DOHH2 (cell line): Measurements from ENCODE around the gene SLC6A1.

ENCODE experiments used
- H3F3A ChIP-seq: fragments of 200-600 bp; sonication (generic), shearing (Covaris generic); 2 replicates; pipeline ENCODE4 v1.6.0; 2016; ENCODE audit warnings: antibody characterized with exemption, mild to moderate bottlenecking; ENCODE audit not compliant: control insufficient read depth, insufficient read depth
- H3K27ac ChIP-seq: fragments of 200-600 bp; sonication (generic); 2 replicates; pipeline ENCODE4 v1.5.1; 2014; ENCODE audit warnings: low read depth, mild to moderate bottlenecking, low read length, moderate library complexity
- H3K27me3 ChIP-seq: fragments of 200-600 bp; sonication (generic); 2 replicates; pipeline ENCODE4 v1.6.1; 2014; ENCODE audit warnings: mild to moderate bottlenecking, low read length, mixed read lengths; ENCODE audit not compliant: control insufficient read depth
- H3K36me3 ChIP-seq: fragments of 200-600 bp; sonication (generic); 2 replicates; pipeline ENCODE4 v1.6.1; 2014; ENCODE audit warnings: mild to moderate bottlenecking, low read length, moderate library complexity, mixed read lengths; ENCODE audit not compliant: control insufficient read depth
- H3K4me1 ChIP-seq: fragments of 200-600 bp; sonication (generic); 2 replicates; pipeline ENCODE4 v1.6.1; 2014; ENCODE audit warnings: mild to moderate bottlenecking, low read length, mixed read lengths; ENCODE audit not compliant: control insufficient read depth
- H3K4me2 ChIP-seq: fragments of 200-600 bp; sonication (generic); 2 replicates; pipeline ENCODE4 v1.6.0; 2014; ENCODE audit warnings: mild to moderate bottlenecking, low read length, moderate library complexity
- H3K4me3 ChIP-seq: fragments of 200-600 bp; sonication (generic); 2 replicates; pipeline ENCODE4 v1.5.1; 2014; ENCODE audit warnings: mild to moderate bottlenecking, low read length, mixed read lengths
- H3K79me2 ChIP-seq: fragments of 200-600 bp; sonication (generic); 2 replicates; pipeline ENCODE4 v1.6.1; 2014; ENCODE audit warnings: mild to moderate bottlenecking, low read length, mixed read lengths; ENCODE audit not compliant: control insufficient read depth
- H3K9me2 ChIP-seq: fragments of 200-600 bp; sonication (generic); replicated peaks from 2 replicates; pipeline ENCODE4 v1.6.1; 2014; ENCODE audit warnings: mild to moderate bottlenecking, low read length, mixed read lengths; ENCODE audit not compliant: control insufficient read depth
- H3K9me3 ChIP-seq: fragments of 200-600 bp; sonication (generic); 2 replicates; pipeline ENCODE4 v1.6.1; 2014; ENCODE audit warnings: antibody characterized with exemption, low read length, mixed read lengths; ENCODE audit not compliant: control insufficient read depth, insufficient read depth
- H4K20me1 ChIP-seq: fragments of 200-600 bp; sonication (generic); 2 replicates; pipeline ENCODE4 v1.6.0; 2014; ENCODE audit warnings: low read depth, mild to moderate bottlenecking, antibody characterized with exemption, low read length, moderate library complexity; ENCODE audit not compliant: control insufficient read depth, insufficient read depth
- EZH2phosphoT487 ChIP-seq: fragments of 200-600 bp; sonication (generic); IDR thresholded peaks from 2 replicates; pipeline ENCODE4 v1.6.1; 2017; ENCODE audit warnings: borderline replicate concordance, mild to moderate bottlenecking, antibody characterized with exemption, low read length, moderate library complexity, mixed read lengths
- TF ChIP-seq, protein P1 (sequence below): fragments of 200-600 bp; sonication (generic); IDR thresholded peaks from one replicate; pipeline ENCODE4 v1.5.1; 2014; ENCODE audit warnings: antibody characterized with exemption, mild to moderate bottlenecking, low read depth, low read length; ENCODE audit not compliant: poor library complexity, severe bottlenecking

SLC6A1 gene

DNA sequence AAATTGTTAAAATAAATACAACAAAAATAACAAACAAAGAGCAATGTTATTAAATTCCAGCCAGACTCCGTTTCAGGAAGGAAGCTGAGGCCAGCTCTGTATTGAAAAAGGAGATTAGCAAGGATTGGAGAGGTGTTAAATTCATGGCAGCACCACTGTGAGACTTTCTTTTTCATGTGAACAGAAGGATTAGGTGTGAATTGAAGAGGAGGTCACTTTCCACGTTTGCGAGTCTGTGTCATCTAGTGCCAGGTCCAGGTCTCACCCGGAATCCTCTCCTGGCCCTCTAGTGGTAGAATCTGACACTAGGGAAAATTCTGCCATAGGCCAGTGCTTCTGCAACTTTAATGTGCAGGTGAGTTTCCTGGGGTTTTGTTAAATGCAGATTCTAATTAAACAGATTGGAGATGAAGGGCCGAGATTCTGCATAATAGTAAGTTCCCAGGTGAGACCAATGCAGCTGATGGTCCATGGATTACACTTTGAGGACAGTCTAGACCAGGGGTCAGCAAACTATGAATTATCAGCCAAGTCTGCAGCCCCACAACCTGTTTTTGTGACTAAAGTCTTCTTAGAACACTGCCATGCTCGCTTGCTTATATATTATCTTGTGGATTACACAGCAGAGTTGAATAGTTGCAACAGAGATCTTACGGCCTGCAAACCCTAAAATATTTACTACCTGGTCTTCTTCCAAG, 9.2 kb upstream of the SLC6A1 start:
- H3K27me3 ChIP-seq = peaks cover 7% of the 10 kb centered on the region
- H3K4me2 ChIP-seq = no peak overlapping the region
- no peaks in the 10 kb centered on the region for H3K36me3 ChIP-seq
- no peaks in the 10 kb centered on the region for H3K4me1 ChIP-seq
- H3K27ac ChIP-seq = no peak overlapping the region
- H3F3A ChIP-seq = no peaks in the 10 kb centered on the region
- H3K79me2 ChIP-seq = no peaks in the 10 kb centered on the region
- no peaks in the 10 kb centered on the region for H3K9me2 ChIP-seq
- H4K20me1 ChIP-seq = no peaks in the 10 kb centered on the region
- TF ChIP-seq EZH2phosphoT487 = no peak
- TF ChIP-seq, protein P1, sequence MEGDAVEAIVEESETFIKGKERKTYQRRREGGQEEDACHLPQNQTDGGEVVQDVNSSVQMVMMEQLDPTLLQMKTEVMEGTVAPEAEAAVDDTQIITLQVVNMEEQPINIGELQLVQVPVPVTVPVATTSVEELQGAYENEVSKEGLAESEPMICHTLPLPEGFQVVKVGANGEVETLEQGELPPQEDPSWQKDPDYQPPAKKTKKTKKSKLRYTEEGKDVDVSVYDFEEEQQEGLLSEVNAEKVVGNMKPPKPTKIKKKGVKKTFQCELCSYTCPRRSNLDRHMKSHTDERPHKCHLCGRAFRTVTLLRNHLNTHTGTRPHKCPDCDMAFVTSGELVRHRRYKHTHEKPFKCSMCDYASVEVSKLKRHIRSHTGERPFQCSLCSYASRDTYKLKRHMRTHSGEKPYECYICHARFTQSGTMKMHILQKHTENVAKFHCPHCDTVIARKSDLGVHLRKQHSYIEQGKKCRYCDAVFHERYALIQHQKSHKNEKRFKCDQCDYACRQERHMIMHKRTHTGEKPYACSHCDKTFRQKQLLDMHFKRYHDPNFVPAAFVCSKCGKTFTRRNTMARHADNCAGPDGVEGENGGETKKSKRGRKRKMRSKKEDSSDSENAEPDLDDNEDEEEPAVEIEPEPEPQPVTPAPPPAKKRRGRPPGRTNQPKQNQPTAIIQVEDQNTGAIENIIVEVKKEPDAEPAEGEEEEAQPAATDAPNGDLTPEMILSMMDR = peak; percentile 83
- H3K4me3 ChIP-seq = no peak overlapping the region
- no peaks in the 10 kb centered on the region for H3K9me3 ChIP-seq

DNA sequence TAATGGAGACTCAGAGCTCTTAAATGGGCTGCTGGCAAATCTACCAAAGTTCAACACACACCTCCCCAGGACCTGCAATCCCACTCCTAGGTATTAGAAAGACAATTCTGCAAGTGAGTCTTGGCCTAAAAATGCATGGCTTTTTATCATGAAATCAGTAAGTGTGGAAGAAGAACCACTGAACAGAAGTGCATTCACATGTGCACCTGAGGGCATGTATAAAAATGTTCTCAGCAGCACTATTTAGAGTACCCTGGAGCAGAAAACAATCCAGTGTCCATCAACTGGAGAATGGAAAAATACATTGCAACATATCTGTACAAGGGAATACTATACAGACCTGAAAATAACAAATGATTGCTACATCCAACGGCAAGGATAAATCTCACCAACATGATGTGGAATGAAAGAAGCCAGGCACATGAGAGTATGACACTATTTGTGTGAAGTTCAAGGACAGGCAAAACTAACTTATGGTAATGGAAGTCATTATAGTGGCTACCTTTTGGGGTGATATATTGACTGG, 8.1 kb upstream of the SLC6A1 start:
- H3K27me3 ChIP-seq = peaks cover 7% of the 10 kb centered on the region
- no peaks in the 10 kb centered on the region for H4K20me1 ChIP-seq
- TF ChIP-seq, protein P1 = no peak
- TF ChIP-seq EZH2phosphoT487 = no peak
- no peaks in the 10 kb centered on the region for H3K4me1 ChIP-seq
- H3K79me2 ChIP-seq = no peaks in the 10 kb centered on the region
- H3K4me3 ChIP-seq = no peak overlapping the region
- no peaks in the 10 kb centered on the region for H3F3A ChIP-seq
- H3K9me2 ChIP-seq = no peaks in the 10 kb centered on the region
- no peak overlapping the region for H3K4me2 ChIP-seq
- H3K9me3 ChIP-seq = no peaks in the 10 kb centered on the region
- H3K27ac ChIP-seq = no peak overlapping the region
- no peaks in the 10 kb centered on the region for H3K36me3 ChIP-seq

DNA sequence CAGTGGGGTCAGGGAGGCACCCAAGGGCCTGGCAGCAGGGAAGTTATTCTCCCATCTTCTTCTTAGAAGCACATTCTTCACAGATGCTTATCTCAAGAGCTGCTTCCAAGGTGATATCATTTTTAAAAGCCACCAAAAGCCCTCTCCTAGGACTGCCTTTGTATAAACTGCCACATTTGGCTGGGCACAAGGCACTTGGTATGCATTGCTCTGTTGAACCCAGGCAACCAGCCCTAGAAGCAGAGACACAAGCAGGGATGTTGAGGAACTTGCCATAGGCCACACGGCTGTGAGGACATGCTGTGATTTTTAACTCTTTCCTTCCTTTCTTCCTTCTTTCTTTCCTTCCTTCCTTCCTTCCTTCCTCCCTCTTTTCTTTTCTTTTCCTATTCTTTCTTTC, 7.4 kb upstream of the SLC6A1 start:
- Histone ChIP-seq H3K36me3 (no peaks in the 10 kb centered on the region), H3K4me2 (no peak overlapping the region), H3F3A (no peaks in the 10 kb centered on the region), H3K79me2 (no peaks in the 10 kb centered on the region), H3K27me3 (peaks cover 7% of the 10 kb centered on the region), H3K27ac (no peak overlapping the region), H3K9me2 (no peaks in the 10 kb centered on the region), H3K4me3 (no peak overlapping the region), H3K9me3 (no peaks in the 10 kb centered on the region), H4K20me1 (no peaks in the 10 kb centered on the region), H3K4me1 (no peaks in the 10 kb centered on the region)
- TF ChIP-seq, protein P1 = no peak
- no peak for TF ChIP-seq EZH2phosphoT487
